MM.1S (cell line): ENCODE measurements around the gene RAB35.

Source experiments
- DNase-seq: peaks from one replicate; pipeline ENCODE4 v3.0.0-alpha.2; 2015
- H2AFZ ChIP-seq: fragments of 300-600 bp; sonication (generic); 2 replicates; pipeline ENCODE4 v1.6.0; 2016; ENCODE audit warnings: antibody characterized with exemption, low read length
- H3F3A ChIP-seq: fragments of 300-600 bp; sonication (generic); 2 replicates; pipeline ENCODE4 v1.6.1; 2016; ENCODE audit warnings: mild to moderate bottlenecking, antibody characterized with exemption, low read length, moderate library complexity, mixed read lengths; ENCODE audit not compliant: insufficient read depth
- H3K27ac ChIP-seq: fragments of 300-600 bp; sonication (generic); 2 replicates; pipeline ENCODE4 v1.5.1; 2016; ENCODE audit warnings: mild to moderate bottlenecking, low read length
- H3K27me3 ChIP-seq: fragments of 300-600 bp; sonication (generic); replicated peaks from 2 replicates; pipeline ENCODE4 v1.6.0; 2016; ENCODE audit warnings: low read length; ENCODE audit not compliant: insufficient read depth
- H3K36me3 ChIP-seq: fragments of 300-600 bp; sonication (generic); replicated peaks from 2 replicates; pipeline ENCODE4 v1.6.1; 2016; ENCODE audit warnings: mild to moderate bottlenecking, low read length, mixed read lengths; ENCODE audit not compliant: insufficient read depth
- H3K4me1 ChIP-seq: fragments of 300-600 bp; sonication (generic); 2 replicates; pipeline ENCODE4 v1.6.1; 2016; ENCODE audit warnings: low read length, mixed read lengths
- H3K4me2 ChIP-seq: fragments of 300-600 bp; sonication (generic); 2 replicates; pipeline ENCODE4 v1.6.0; 2016; ENCODE audit warnings: low read depth, low read length
- H3K4me3 ChIP-seq: fragments of 300-600 bp; sonication (generic); 2 replicates; pipeline ENCODE4 v1.5.1; 2016; ENCODE audit warnings: low read length, mixed read lengths
- H3K79me2 ChIP-seq: fragments of 300-600 bp; sonication (generic); 2 replicates; pipeline ENCODE4 v1.6.1; 2016; ENCODE audit warnings: mixed run types, low read length, mixed read lengths
- H3K9ac ChIP-seq: fragments of 300-600 bp; sonication (generic); 2 replicates; pipeline ENCODE4 v1.6.1; 2016; ENCODE audit warnings: low read length, mixed read lengths
- H3K9me2 ChIP-seq: fragments of 300-600 bp; sonication (generic); replicated peaks from 2 replicates; pipeline ENCODE4 v1.6.1; 2016; ENCODE audit warnings: mild to moderate bottlenecking, low read length, mixed read lengths; ENCODE audit not compliant: insufficient read depth
- H3K9me3 ChIP-seq: fragments of 300-600 bp; sonication (generic); replicated peaks from 2 replicates; pipeline ENCODE4 v1.6.1; 2016; ENCODE audit warnings: mild to moderate bottlenecking, low read length, mixed read lengths; ENCODE audit not compliant: insufficient read depth
- H4K20me1 ChIP-seq: fragments of 300-600 bp; sonication (generic); 2 replicates; pipeline ENCODE4 v1.6.1; 2016; ENCODE audit warnings: mild to moderate bottlenecking, low read length, moderate library complexity, mixed read lengths; ENCODE audit not compliant: insufficient read depth
- EZH2 ChIP-seq: fragments of 300-600 bp; sonication (generic); optimal IDR thresholded peaks from 2 replicates; pipeline ENCODE3; 2017; ENCODE audit warnings: low read depth, mild to moderate bottlenecking, antibody characterized with exemption, low read length, mixed read lengths
- EZH2phosphoT487 ChIP-seq: fragments of 300-600 bp; sonication (generic); IDR thresholded peaks from 2 replicates; pipeline ENCODE4 v1.6.1; 2018; ENCODE audit warnings: antibody characterized with exemption, low read length
- TF ChIP-seq, protein P1 (sequence below): fragments of 300-600 bp; sonication (generic); IDR thresholded peaks from 2 replicates; pipeline ENCODE4 v1.5.1; 2016; ENCODE audit warnings: antibody characterized with exemption, low read length, mixed read lengths

RAB35 gene

DNA sequence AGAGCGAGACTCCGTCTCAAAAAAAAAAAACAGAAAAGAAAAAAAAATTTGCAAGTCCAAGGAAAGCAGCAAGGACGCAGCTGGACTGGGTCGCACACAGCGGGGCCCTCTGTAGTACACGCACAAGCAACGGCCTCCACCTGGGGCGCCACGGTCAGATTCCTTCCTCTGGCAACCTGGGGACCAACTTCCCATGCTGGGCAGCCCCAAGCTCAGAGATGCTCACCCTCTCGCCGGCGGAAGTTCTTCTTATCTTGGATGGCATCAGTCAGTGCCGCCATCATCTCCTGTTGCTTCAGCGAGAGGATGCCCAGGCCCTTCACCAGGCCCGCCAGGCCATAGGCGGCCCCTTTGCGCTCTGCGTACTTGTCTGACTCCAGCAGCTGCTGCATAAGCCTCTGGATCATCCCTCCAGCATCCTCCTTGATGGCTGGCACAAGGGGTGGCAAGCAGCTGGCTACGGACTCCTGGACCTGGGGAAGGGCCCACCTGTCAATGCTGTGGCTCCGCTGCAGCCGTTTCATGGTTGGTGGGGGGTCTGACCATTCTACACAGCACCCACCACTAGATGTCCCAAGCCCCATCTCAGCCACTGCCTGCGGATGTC lies 34.5 kb upstream of the RAB35 start:
- H3K4me2 ChIP-seq, result no peak overlapping the region
- H4K20me1 ChIP-seq, result no peaks in the 10 kb centered on the region
- no peaks in the 10 kb centered on the region for H3K27me3 ChIP-seq
- TF ChIP-seq EZH2phosphoT487 (no peak), EZH2 (no peak)
- TF ChIP-seq, protein P1, sequence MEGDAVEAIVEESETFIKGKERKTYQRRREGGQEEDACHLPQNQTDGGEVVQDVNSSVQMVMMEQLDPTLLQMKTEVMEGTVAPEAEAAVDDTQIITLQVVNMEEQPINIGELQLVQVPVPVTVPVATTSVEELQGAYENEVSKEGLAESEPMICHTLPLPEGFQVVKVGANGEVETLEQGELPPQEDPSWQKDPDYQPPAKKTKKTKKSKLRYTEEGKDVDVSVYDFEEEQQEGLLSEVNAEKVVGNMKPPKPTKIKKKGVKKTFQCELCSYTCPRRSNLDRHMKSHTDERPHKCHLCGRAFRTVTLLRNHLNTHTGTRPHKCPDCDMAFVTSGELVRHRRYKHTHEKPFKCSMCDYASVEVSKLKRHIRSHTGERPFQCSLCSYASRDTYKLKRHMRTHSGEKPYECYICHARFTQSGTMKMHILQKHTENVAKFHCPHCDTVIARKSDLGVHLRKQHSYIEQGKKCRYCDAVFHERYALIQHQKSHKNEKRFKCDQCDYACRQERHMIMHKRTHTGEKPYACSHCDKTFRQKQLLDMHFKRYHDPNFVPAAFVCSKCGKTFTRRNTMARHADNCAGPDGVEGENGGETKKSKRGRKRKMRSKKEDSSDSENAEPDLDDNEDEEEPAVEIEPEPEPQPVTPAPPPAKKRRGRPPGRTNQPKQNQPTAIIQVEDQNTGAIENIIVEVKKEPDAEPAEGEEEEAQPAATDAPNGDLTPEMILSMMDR, result no peak
- no peaks in the 10 kb centered on the region for H3K36me3 ChIP-seq
- H2AFZ ChIP-seq, result no peak overlapping the region
- no peaks in the 10 kb centered on the region for H3K9me3 ChIP-seq
- H3K9me2 ChIP-seq, result no peaks in the 10 kb centered on the region
- no peak overlapping the region for H3K27ac ChIP-seq
- H3F3A ChIP-seq, result no peaks in the 10 kb centered on the region
- H3K79me2 ChIP-seq, result no peaks in the 10 kb centered on the region
- H3K9ac ChIP-seq, result no peak overlapping the region
- DNase-seq, result no peak
- H3K4me3 ChIP-seq, result no peak overlapping the region
- no peaks in the 10 kb centered on the region for H3K4me1 ChIP-seq

- H3K4me1 ChIP-seq, result no peaks in the 10 kb centered on the region
- H3K36me3 ChIP-seq, result no peaks in the 10 kb centered on the region
- H3K79me2 ChIP-seq, result no peaks in the 10 kb centered on the region
- no peak overlapping the region for H3K27ac ChIP-seq
- no peak for DNase-seq
- no peak overlapping the region for H2AFZ ChIP-seq
- TF ChIP-seq EZH2phosphoT487 (no peak), EZH2 (no peak)
- TF ChIP-seq, protein P1, result no peak
- no peaks in the 10 kb centered on the region for H3K9me3 ChIP-seq
- H3F3A ChIP-seq, result no peaks in the 10 kb centered on the region
- no peaks in the 10 kb centered on the region for H3K9me2 ChIP-seq
- H3K27me3 ChIP-seq, result no peaks in the 10 kb centered on the region
- no peaks in the 10 kb centered on the region for H4K20me1 ChIP-seq
- H3K9ac ChIP-seq, result no peak overlapping the region
- no peak overlapping the region for H3K4me3 ChIP-seq
- H3K4me2 ChIP-seq, result no peak overlapping the region
Measured at GRCh38 chr12:120148011-120148410, 31.5 kb upstream of the RAB35 start.

DNA sequence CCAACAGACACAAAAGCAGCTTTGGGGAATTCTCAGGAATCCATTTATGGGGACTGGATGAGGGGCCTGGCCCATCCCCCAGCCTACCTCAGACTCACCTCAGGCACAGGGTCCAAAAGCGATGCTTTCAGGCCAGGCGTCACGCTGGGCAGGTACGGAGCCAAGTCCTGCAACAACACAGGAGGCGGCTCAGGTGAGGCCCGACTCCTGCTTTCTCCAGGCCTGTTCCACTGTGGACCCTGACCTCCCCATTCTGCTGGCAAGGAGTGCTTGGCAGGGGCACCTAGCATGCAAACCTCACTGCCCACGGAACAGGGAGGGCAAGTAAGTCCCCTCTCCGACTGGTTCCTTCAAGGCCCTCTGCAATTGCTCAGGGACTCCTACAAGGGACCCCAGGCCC lies 28.6 kb upstream of the RAB35 start:
- Histone ChIP-seq H3K4me2 (no peak overlapping the region), H3K27me3 (no peaks in the 10 kb centered on the region), H4K20me1 (no peaks in the 10 kb centered on the region), H3K36me3 (no peaks in the 10 kb centered on the region), H3K27ac (no peak overlapping the region), H3K9me2 (no peaks in the 10 kb centered on the region), H3K4me3 (no peak overlapping the region), H3K9me3 (no peaks in the 10 kb centered on the region), H3K4me1 (no peaks in the 10 kb centered on the region), H3K9ac (no peak overlapping the region), H3F3A (no peaks in the 10 kb centered on the region), H2AFZ (no peak overlapping the region), H3K79me2 (no peaks in the 10 kb centered on the region)
- TF ChIP-seq, protein P1, result no peak
- TF ChIP-seq EZH2 (no peak), EZH2phosphoT487 (no peak)
- no peak for DNase-seq
